GM10266 (cell line): ENCODE measurements around the gene DISC1.

Experiments
- DNase-seq: peaks from one replicate; pipeline ENCODE4 v3.0.0; 2012; ENCODE audit errors: extremely low spot score
- CTCF ChIP-seq: IDR thresholded peaks from 2 replicates; pipeline ENCODE4 v1.5.1; 2012; ENCODE audit warnings: mild to moderate bottlenecking, low read depth; ENCODE audit not compliant: control insufficient read depth, insufficient read depth; ENCODE audit errors: missing control alignments

The DISC1 gene

GRCh38 chr1:231770506-231771175 is 144.1 kb downstream of the DISC1 start:
- DNase-seq = no peak
- TF ChIP-seq CTCF = no peak

GRCh38 chr1:231774719-231775335 is 148.2 kb downstream of the DISC1 start:
- DNase-seq = no peak
- TF ChIP-seq CTCF = no peak

- no peak for DNase-seq
- no peak for TF ChIP-seq CTCF
Measured at GRCh38 chr1:231776010-231776756, 149.6 kb downstream of the DISC1 start.

- no peak for DNase-seq
- no peak for TF ChIP-seq CTCF
Measured at GRCh38 chr1:231776757-231777062, 150.1 kb downstream of the DISC1 start.

- DNase-seq = no peak
- no peak for TF ChIP-seq CTCF
Measured at GRCh38 chr1:231778009-231778719, 151.6 kb downstream of the DISC1 start.

GRCh38 chr1:231779081-231779480 is 152.5 kb downstream of the DISC1 start:
- DNase-seq = no peak
- TF ChIP-seq CTCF = no peak
